Prostate gland (tissue), 2 donors: Measurements from ENCODE around the gene PRKG2. TPM values are rescaled to one million over a fixed set of nuclear protein-coding genes. Genes with fewer than 3 reads are reported as not detected.
A peak's percentile ranks its signal among the peaks of the same experiment; 100 is the strongest.
"Not testable (repeated sequence)": the region's sequence is repeated elsewhere in the genome, so short reads cannot be mapped to it uniquely, and the experiment has no call there.

Experiments used
- DNase-seq: peaks from one replicate; pipeline ENCODE4 v3.0.0-alpha.2; 2019; ENCODE audit warnings: low spot score
- H3K27ac ChIP-seq, 2 donors: fragments of 200-600 bp; sonication (generic); 2 replicates each; pipeline ENCODE4 v1.5.1; 2017 to 2019
- H3K27me3 ChIP-seq: fragments of 200-600 bp; sonication (generic); replicated peaks from 2 replicates; pipeline ENCODE4 v1.5.1; 2019; ENCODE audit not compliant: insufficient read depth
- H3K36me3 ChIP-seq, 2 donors: fragments of 200-600 bp; sonication (generic); 1 replicate in 1 of 2; 2 replicates in 1 of 2; pipeline versions ENCODE4 v1.5.1 to v1.8.1; 2017 to 2019
- H3K4me1 ChIP-seq: fragments of 200-600 bp; sonication (generic); replicated peaks from 2 replicates; pipeline ENCODE4 v1.5.1; 2019
- H3K4me3 ChIP-seq, 2 donors: fragments of 200-600 bp; sonication (generic); 2 replicates each; pipeline ENCODE4 v1.5.1; 2017 to 2019
- H3K9me3 ChIP-seq: fragments of 200-600 bp; sonication (generic); 2 replicates; pipeline ENCODE4 v1.5.1; 2017
- CTCF ChIP-seq, 4 experiments: fragments of 200-600 bp in 2 of 4; fragments of 450-650 bp in 2 of 4; sonication (generic) in 2 of 4; IDR thresholded peaks; 1 replicate in 3 of 4; 2 replicates in 1 of 4; pipeline ENCODE4 v1.5.1; 2016 to 2019; ENCODE audit warnings: antibody characterized with exemption in 4 of 4, mild to moderate bottlenecking in 2 of 4, moderate library complexity in 2 of 4
- POLR2A ChIP-seq: fragments of 450-650 bp; IDR thresholded peaks from one replicate; pipeline ENCODE4 v1.6.1; 2016; ENCODE audit warnings: antibody characterized with exemption, mild to moderate bottlenecking
- POLR2AphosphoS5 ChIP-seq: sonication (generic); formaldehyde crosslinking; IDR thresholded peaks from one replicate; pipeline ENCODE4 v1.6.1; 2017; ENCODE audit warnings: antibody characterized with exemption
- WGBS: methylation state at CpG from one replicate; pipeline ENCODE4 v1.1.5; 2018; 5-methylcytosine and 5-hydroxymethylcytosine counted together
- intact Hi-C: fragments of 100-400 bp; cut with DNase I; formaldehyde crosslinking; loops from one replicate; pipeline ENCODE4 v1.14.2; 2022
- total RNA-seq, 2 donors: library from RNA; depleted of rRNA; stranded (reverse); fragments of >200 nt; gene quantifications; one replicate each; pipeline ENCODE4 v1.1.0, GENCODE V29; 2016

The PRKG2 gene
- total RNA-seq, 2 donors from 2014 or later: 5.2 to 8.2 TPM

GRCh38 chr4:81164623-81165416 lies 50.2 kb downstream of the PRKG2 start:
- Histone ChIP-seq H3K36me3 (no peaks in the 10 kb centered on the region), H3K4me1 (no peaks in the 10 kb centered on the region), H3K27me3 (no peaks in the 10 kb centered on the region), H3K4me3 (no peak overlapping the region), H3K9me3 (no peaks in the 10 kb centered on the region), H3K27ac (no peak overlapping the region)
- TF ChIP-seq CTCF (IDR thresholded peaks at IDR 0.05) (no peak), POLR2A (no peak), POLR2AphosphoS5 (no peak)
- intact Hi-C loops: no loop called here
- WGBS: 70% methylated on average over 7 of the region's 7 CpGs
- DNase-seq: no peak

- H3K4me3 ChIP-seq: no peak overlapping the region
- 94% methylated on average over 3 of the region's 3 CpGs for WGBS
- no peaks in the 10 kb centered on the region for H3K4me1 ChIP-seq
- no peaks in the 10 kb centered on the region for H3K9me3 ChIP-seq
- intact Hi-C loops: no loop called here
- no peaks in the 10 kb centered on the region for H3K36me3 ChIP-seq
- H3K27me3 ChIP-seq: no peaks in the 10 kb centered on the region
- TF ChIP-seq POLR2AphosphoS5 (no peak), CTCF (IDR thresholded peaks at IDR 0.05) (no peak), POLR2A (no peak)
- no peak for DNase-seq
- H3K27ac ChIP-seq: no peak overlapping the region
Measured at GRCh38 chr4:81164126-81164525, 50.9 kb downstream of the PRKG2 start.

- no peak overlapping the region for H3K27ac ChIP-seq
- 60% methylated on average over 4 of the region's 4 CpGs for WGBS
- H3K27me3 ChIP-seq: no peaks in the 10 kb centered on the region
- DNase-seq: no peak
- no peak overlapping the region for H3K4me3 ChIP-seq
- H3K4me1 ChIP-seq: no peaks in the 10 kb centered on the region
- no peaks in the 10 kb centered on the region for H3K36me3 ChIP-seq
- intact Hi-C loops: no loop called here
- no peaks in the 10 kb centered on the region for H3K9me3 ChIP-seq
- no peak for TF ChIP-seq POLR2A
- TF ChIP-seq POLR2AphosphoS5: no peak
- TF ChIP-seq CTCF (IDR thresholded peaks at IDR 0.05): no peak
Measured at GRCh38 chr4:81162752-81163458, 52.1 kb downstream of the PRKG2 start.

GRCh38 chr4:81153714-81154323 lies 61.2 kb downstream of the PRKG2 start:
- H3K27ac ChIP-seq: peak overlapping the region; percentile 59 to 67
- peak overlapping the region; percentile 31 to 44 for H3K4me3 ChIP-seq
- intact Hi-C loops, H3K9me3 ChIP-seq, H3K27me3 ChIP-seq, H3K36me3 ChIP-seq, H3K4me1 ChIP-seq: not testable (repeated sequence)
- TF ChIP-seq CTCF (IDR thresholded peaks at IDR 0.05) (peak in 1 of 4 experiments; percentile 18), POLR2AphosphoS5 (peak; percentile 46)
- DNase-seq: peak; percentile 17
- 53% methylated on average over 29 of the region's 30 CpGs for WGBS
